Glutamatergic neuron (in vitro differentiated cells): ENCODE data around the gene NT5C2. TPM values are rescaled to one million over a fixed set of nuclear protein-coding genes. Genes with fewer than 3 reads are reported as not detected.

Experiments
- DNase-seq: peaks from one replicate; pipeline ENCODE4 v3.0.0; 2022
- H3K27ac Mint-ChIP-seq: one replicate; pipeline ENCODE4 v1.8.0; 2020; ENCODE audit warnings: mild to moderate bottlenecking, mixed read lengths, inconsistent platforms; ENCODE audit not compliant: unreplicated experiment
- H3K27me3 Mint-ChIP-seq: one replicate; pipeline ENCODE4 v1.8.0; 2020; ENCODE audit warnings: mild to moderate bottlenecking, moderate library complexity, mixed read lengths, inconsistent platforms; ENCODE audit not compliant: unreplicated experiment
- H3K36me3 Mint-ChIP-seq: one replicate; pipeline ENCODE4 v1.8.0; 2020; ENCODE audit warnings: mild to moderate bottlenecking, mixed read lengths, inconsistent platforms; ENCODE audit not compliant: unreplicated experiment
- H3K4me1 Mint-ChIP-seq: one replicate; pipeline ENCODE4 v1.8.0; 2020; ENCODE audit warnings: mild to moderate bottlenecking, low read depth, mixed read lengths, inconsistent platforms; ENCODE audit not compliant: unreplicated experiment
- H3K4me3 Mint-ChIP-seq: one replicate; pipeline ENCODE4 v1.8.0; 2020; ENCODE audit warnings: mild to moderate bottlenecking, mixed read lengths, inconsistent platforms; ENCODE audit not compliant: unreplicated experiment
- H3K9me3 Mint-ChIP-seq: one replicate; pipeline ENCODE4 v1.8.0; 2020; ENCODE audit warnings: mild to moderate bottlenecking, moderate library complexity, mixed read lengths, inconsistent platforms; ENCODE audit not compliant: unreplicated experiment
- CTCF ChIP-seq: fragments of 200-600 bp; sonication (generic); IDR thresholded peaks from one replicate; pipeline ENCODE4 v1.5.0; 2021; ENCODE audit not compliant: partially characterized antibody, unreplicated experiment
- total RNA-seq: library from RNA; stranded (reverse); fragmentation: NEBNext Ultra II Directional; extraction: Animal tissue kit (Norgen Biotek cat#: 25700); gene quantifications from one replicate; pipeline ENCODE4 v1.2.1, GENCODE V29; 2021; ENCODE audit not compliant: unreplicated experiment

The NT5C2 gene
- total RNA-seq, 1 donor from 2014 or later, result 68.5 TPM

GRCh38 chr10:103079946-103080345 is 113.1 kb downstream of the NT5C2 start:
- H3K9me3 Mint-ChIP-seq, result peaks cover 2% of the 10 kb centered on the region
- H3K4me3 Mint-ChIP-seq, result no peak overlapping the region
- DNase-seq, result no peak
- no peak for TF ChIP-seq CTCF
- H3K4me1 Mint-ChIP-seq, result no peaks in the 10 kb centered on the region
- no peak overlapping the region for H3K27ac Mint-ChIP-seq
- H3K36me3 Mint-ChIP-seq, result no peaks in the 10 kb centered on the region
- H3K27me3 Mint-ChIP-seq, result peaks cover 3% of the 10 kb centered on the region

- no peaks in the 10 kb centered on the region for H3K4me1 Mint-ChIP-seq
- no peak for DNase-seq
- no peaks in the 10 kb centered on the region for H3K36me3 Mint-ChIP-seq
- no peak overlapping the region for H3K4me3 Mint-ChIP-seq
- no peak for TF ChIP-seq CTCF
- peaks cover 2% of the 10 kb centered on the region for H3K9me3 Mint-ChIP-seq
- peaks cover 3% of the 10 kb centered on the region for H3K27me3 Mint-ChIP-seq
- no peak overlapping the region for H3K27ac Mint-ChIP-seq
Measured at GRCh38 chr10:103079100-103079499, 114.0 kb downstream of the NT5C2 start.

- Mint-ChIP-seq H3K27ac (no peak overlapping the region), H3K4me3 (no peak overlapping the region), H3K9me3 (peaks cover 2% of the 10 kb centered on the region), H3K36me3 (no peaks in the 10 kb centered on the region), H3K27me3 (peaks cover 3% of the 10 kb centered on the region), H3K4me1 (no peaks in the 10 kb centered on the region)
- no peak for TF ChIP-seq CTCF
- DNase-seq, result no peak
Measured at GRCh38 chr10:103078676-103079075, 114.4 kb downstream of the NT5C2 start.

- peaks cover 3% of the 10 kb centered on the region for H3K27me3 Mint-ChIP-seq
- H3K4me1 Mint-ChIP-seq, result no peaks in the 10 kb centered on the region
- H3K27ac Mint-ChIP-seq, result no peak overlapping the region
- no peaks in the 10 kb centered on the region for H3K36me3 Mint-ChIP-seq
- no peak overlapping the region for H3K4me3 Mint-ChIP-seq
- peaks cover 2% of the 10 kb centered on the region for H3K9me3 Mint-ChIP-seq
- DNase-seq, result no peak
- TF ChIP-seq CTCF, result no peak
Measured at GRCh38 chr10:103078309-103078615, 114.8 kb downstream of the NT5C2 start.

GRCh38 chr10:103077491-103078308 is 115.4 kb downstream of the NT5C2 start:
- H3K27ac Mint-ChIP-seq, result no peak overlapping the region
- TF ChIP-seq CTCF, result no peak
- peaks cover 2% of the 10 kb centered on the region for H3K9me3 Mint-ChIP-seq
- H3K27me3 Mint-ChIP-seq, result peaks cover 3% of the 10 kb centered on the region
- DNase-seq, result no peak
- no peaks in the 10 kb centered on the region for H3K4me1 Mint-ChIP-seq
- H3K4me3 Mint-ChIP-seq, result no peak overlapping the region
- H3K36me3 Mint-ChIP-seq, result no peaks in the 10 kb centered on the region
